GM23338 (cell line): Measurements from ENCODE around the gene SNRPA. TPM values are rescaled to one million over a fixed set of nuclear protein-coding genes. Genes with fewer than 3 reads are reported as not detected.

Experiments
- ATAC-seq: fragments of 200-7000 bp; cut with Tn5 transposase; 3 replicates; pipeline ENCODE4 v1.9.1; 2020
- DNase-seq: peaks from one replicate; pipeline ENCODE4 v3.0.0-alpha.2; 2015; ENCODE audit warnings: low spot score
- H2AFZ ChIP-seq: fragments of 200-600 bp; sonication (generic); 2 replicates; pipeline ENCODE4 v1.8.0; 2016; ENCODE audit warnings: antibody characterized with exemption, mild to moderate bottlenecking, moderate library complexity
- H3F3A ChIP-seq: fragments of 200-600 bp; sonication (generic); replicated peaks from 2 replicates; pipeline ENCODE4 v1.8.0; 2017; ENCODE audit warnings: antibody characterized with exemption, mixed run types, low read depth
- H3K27ac ChIP-seq: fragments of 200-600 bp; sonication (generic); 2 replicates; pipeline ENCODE4 v1.6.1; 2016; ENCODE audit warnings: low read depth
- H3K27me3 ChIP-seq: fragments of 200-600 bp; sonication (generic); 2 replicates; pipeline ENCODE4 v1.8.0; 2016; ENCODE audit warnings: mild to moderate bottlenecking, mixed run types, moderate library complexity; ENCODE audit not compliant: insufficient read depth
- H3K36me3 ChIP-seq: fragments of 200-600 bp; sonication (generic); 2 replicates; pipeline ENCODE4 v1.8.0; 2016; ENCODE audit warnings: mild to moderate bottlenecking; ENCODE audit not compliant: insufficient read depth
- H3K4me1 ChIP-seq: fragments of 200-600 bp; sonication (generic); 2 replicates; pipeline ENCODE4 v1.8.0; 2016; ENCODE audit warnings: mild to moderate bottlenecking, moderate library complexity; ENCODE audit not compliant: insufficient read depth
- H3K4me2 ChIP-seq: fragments of 200-600 bp; sonication (generic); 2 replicates; pipeline ENCODE4 v1.7.1; 2017; ENCODE audit warnings: mixed run types
- H3K4me3 ChIP-seq: fragments of 200-600 bp; sonication (generic); 2 replicates; pipeline ENCODE4 v1.6.1; 2016; ENCODE audit warnings: mixed run types
- H3K79me2 ChIP-seq: fragments of 200-600 bp; sonication (generic); replicated peaks from 2 replicates; pipeline ENCODE4 v1.8.0; 2017; ENCODE audit warnings: mild to moderate bottlenecking; ENCODE audit not compliant: insufficient read depth
- H3K9me2 ChIP-seq: fragments of 200-600 bp; sonication (generic); 2 replicates; pipeline ENCODE4 v1.8.0; 2017; ENCODE audit not compliant: insufficient read depth
- H4K20me1 ChIP-seq: fragments of 200-600 bp; sonication (generic); replicated peaks from 2 replicates; pipeline ENCODE4 v1.8.0; 2017; ENCODE audit warnings: mild to moderate bottlenecking; ENCODE audit not compliant: insufficient read depth
- H3K27ac Mint-ChIP-seq: 2 replicates; pipeline ENCODE4 v1.8.0; 2020; ENCODE audit warnings: inconsistent platforms, mild to moderate bottlenecking, moderate library complexity, mixed read lengths
- H3K27me3 Mint-ChIP-seq: 3 replicates; pipeline ENCODE4 v1.8.0; 2022; ENCODE audit warnings: low read depth, mild to moderate bottlenecking, moderate library complexity, mixed read lengths, inconsistent platforms; ENCODE audit not compliant: insufficient read depth, poor library complexity
- H3K36me3 Mint-ChIP-seq: 3 replicates; pipeline ENCODE4 v1.8.0; 2021; ENCODE audit warnings: low read depth, mild to moderate bottlenecking, inconsistent platforms, moderate library complexity, mixed read lengths
- H3K4me1 Mint-ChIP-seq: 3 replicates; pipeline ENCODE4 v1.8.0; 2020; ENCODE audit warnings: mild to moderate bottlenecking, inconsistent platforms, mixed read lengths
- H3K4me3 Mint-ChIP-seq: 3 replicates; pipeline ENCODE4 v1.8.0; 2021; ENCODE audit warnings: moderate library complexity, mild to moderate bottlenecking, inconsistent platforms, mixed read lengths
- H3K9me3 Mint-ChIP-seq: 3 replicates; pipeline ENCODE4 v1.8.0; 2020; ENCODE audit warnings: moderate library complexity, mild to moderate bottlenecking, inconsistent platforms, mixed read lengths
- CREB1 ChIP-seq: fragments of 250-450 bp; sonication (Bioruptor Pico); IDR thresholded peaks from 2 replicates; pipeline ENCODE4 v1.5.0; 2020; ENCODE audit warnings: low read depth, mild to moderate bottlenecking, moderate library complexity
- CTCF ChIP-seq, 2 experiments: fragments of 200-600 bp in 1 of 2; sonication (generic) in 1 of 2; conservative IDR thresholded peaks; 2 replicates each; pipeline versions ENCODE4 v1.5.1 to v1.6.1; 2016 to 2017; ENCODE audit warnings: antibody characterized with exemption in 2 of 2, low read depth in 2 of 2, mild to moderate bottlenecking in 2 of 2, moderate library complexity in 1 of 2
- EZH2 ChIP-seq: fragments of 200-600 bp; sonication (generic); IDR thresholded peaks from one replicate; pipeline ENCODE4 v1.8.0; 2017; ENCODE audit warnings: antibody characterized with exemption, mild to moderate bottlenecking, low read depth; ENCODE audit not compliant: unreplicated experiment
- EZH2phosphoT487 ChIP-seq: fragments of 200-600 bp; sonication (generic); IDR thresholded peaks from one replicate; pipeline ENCODE4 v1.8.1; 2018; ENCODE audit warnings: antibody characterized with exemption; ENCODE audit not compliant: unreplicated experiment
- JUNB ChIP-seq: IDR thresholded peaks from one replicate; pipeline ENCODE4 v1.6.1; 2016; ENCODE audit warnings: antibody characterized with exemption; ENCODE audit not compliant: unreplicated experiment
- NANOG ChIP-seq: IDR thresholded peaks from 2 replicates; pipeline ENCODE4 v1.6.1; 2016; ENCODE audit warnings: antibody characterized with exemption, borderline replicate concordance
- POLR2AphosphoS5 ChIP-seq: IDR thresholded peaks from 2 replicates; pipeline ENCODE4 v1.6.1; 2016; ENCODE audit warnings: antibody characterized with exemption, low read depth
- STAT1 ChIP-seq: IDR thresholded peaks from one replicate; pipeline ENCODE4 v1.6.1; 2016; ENCODE audit warnings: antibody characterized with exemption; ENCODE audit not compliant: unreplicated experiment
- ZNF114 ChIP-seq: fragments of 250-450 bp; sonication (Bioruptor Pico); IDR thresholded peaks from 2 replicates; pipeline ENCODE4 v1.5.0; 2020; ENCODE audit warnings: mild to moderate bottlenecking, moderate library complexity
- ZNF331 ChIP-seq: fragments of 250-450 bp; sonication (Bioruptor Pico); IDR thresholded peaks from 2 replicates; pipeline ENCODE4 v1.5.0; 2020; ENCODE audit warnings: low read depth, mild to moderate bottlenecking, moderate library complexity
- polyA plus RNA-seq: library from polyadenylated mRNA; unstranded; fragments of >200 nt; fragmentation: Nextera tagmentation; extraction: Ambion mirVana; gene quantifications from 2 replicates; pipeline ENCODE4 v1.2.1, GENCODE V29; 2016
- total RNA-seq: library from RNA; depleted of rRNA; stranded (reverse); fragments of >200 nt; shearing (Covaris generic); gene quantifications from 2 replicates; pipeline ENCODE4 v1.2.3, GENCODE V29; 2014
- TF ChIP-seq, protein P1 (sequence below): IDR thresholded peaks from 2 replicates; pipeline ENCODE4 v1.6.1; 2016; ENCODE audit warnings: antibody characterized with exemption

Gene SNRPA
- total and polyA plus RNA-seq, 2 experiments from 2014 or later = 295 to 326 TPM

- no peak for TF ChIP-seq ZNF114 (CRISPR knock-in tag)
- no peak for TF ChIP-seq JUNB
- TF ChIP-seq EZH2 = no peak
- TF ChIP-seq CREB1 = no peak
- TF ChIP-seq, protein P1, sequence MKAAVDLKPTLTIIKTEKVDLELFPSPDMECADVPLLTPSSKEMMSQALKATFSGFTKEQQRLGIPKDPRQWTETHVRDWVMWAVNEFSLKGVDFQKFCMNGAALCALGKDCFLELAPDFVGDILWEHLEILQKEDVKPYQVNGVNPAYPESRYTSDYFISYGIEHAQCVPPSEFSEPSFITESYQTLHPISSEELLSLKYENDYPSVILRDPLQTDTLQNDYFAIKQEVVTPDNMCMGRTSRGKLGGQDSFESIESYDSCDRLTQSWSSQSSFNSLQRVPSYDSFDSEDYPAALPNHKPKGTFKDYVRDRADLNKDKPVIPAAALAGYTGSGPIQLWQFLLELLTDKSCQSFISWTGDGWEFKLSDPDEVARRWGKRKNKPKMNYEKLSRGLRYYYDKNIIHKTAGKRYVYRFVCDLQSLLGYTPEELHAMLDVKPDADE = no peak
- no peak for TF ChIP-seq STAT1
- no peak for TF ChIP-seq POLR2AphosphoS5
Observed at GRCh38 chr19:40713939-40714338, 37.1 kb upstream of the SNRPA start (continued).

GRCh38 chr19:40714441-40715299 lies 36.3 kb upstream of the SNRPA start:
- Histone ChIP-seq H4K20me1 (peaks cover 3% of the 10 kb centered on the region; the same call in 1 of the 2 replicates), H3K9me2 (no peaks in the 10 kb centered on the region), H2AFZ (peak overlapping the region; percentile 89), H3K4me3 (peak overlapping the region; percentile 99), H3K4me1 (peaks cover 21% of the 10 kb centered on the region), H3K4me2 (peak overlapping the region; percentile 95), H3K36me3 (peaks cover 11% of the 10 kb centered on the region; the same call in 1 of the 2 replicates), H3K27me3 (no peaks in the 10 kb centered on the region), H3K27ac (peak overlapping the region; percentile 98), H3F3A (peaks cover 15% of the 10 kb centered on the region; the same call in 1 of the 2 replicates), H3K79me2 (peaks cover 26% of the 10 kb centered on the region)
- Mint-ChIP-seq H3K27ac (peak overlapping the region; percentile 96), H3K9me3 (no peaks in the 10 kb centered on the region), H3K27me3 (peaks cover 10% of the 10 kb centered on the region), H3K4me3 (peak overlapping the region; percentile 93), H3K36me3 (peaks cover 28% of the 10 kb centered on the region), H3K4me1 (peaks cover 17% of the 10 kb centered on the region)
- TF ChIP-seq EZH2phosphoT487 (no peak), JUNB (no peak), ZNF114 (CRISPR knock-in tag) (no peak), EZH2 (no peak), NANOG (no peak), ZNF331 (no peak), POLR2AphosphoS5 (peak; percentile 45; the same call in 1 of the 2 replicates)
- ATAC-seq (peak; percentile 77), DNase-seq (peak; percentile 98)

GRCh38 chr19:40716031-40716481 lies 34.9 kb upstream of the SNRPA start:
- Histone ChIP-seq H3K79me2 (peaks cover 38% of the 10 kb centered on the region), H3K9me2 (no peaks in the 10 kb centered on the region), H3F3A (peaks cover 15% of the 10 kb centered on the region; the same call in 1 of the 2 replicates), H3K4me3 (peak overlapping the region; percentile 99), H3K4me2 (peak overlapping the region; percentile 95), H2AFZ (peak overlapping the region; percentile 82; the same call in 1 of the 2 replicates), H3K36me3 (peaks cover 6% of the 10 kb centered on the region; the same call in 1 of the 2 replicates), H3K27me3 (no peaks in the 10 kb centered on the region), H4K20me1 (peaks cover 8% of the 10 kb centered on the region; the same call in 1 of the 2 replicates), H3K4me1 (peaks cover 22% of the 10 kb centered on the region), H3K27ac (peak overlapping the region; percentile 98)
- H3K27ac Mint-ChIP-seq = peak overlapping the region; percentile 96
- no peaks in the 10 kb centered on the region for H3K9me3 Mint-ChIP-seq
- DNase-seq (no peak), ATAC-seq (no peak)
- H3K27me3 Mint-ChIP-seq = peaks cover 10% of the 10 kb centered on the region
- peak overlapping the region; percentile 93 for H3K4me3 Mint-ChIP-seq
- H3K4me1 Mint-ChIP-seq = peaks cover 25% of the 10 kb centered on the region
- H3K36me3 Mint-ChIP-seq = peaks cover 23% of the 10 kb centered on the region
- TF ChIP-seq POLR2AphosphoS5 = no peak
- TF ChIP-seq STAT1 = no peak
- TF ChIP-seq CREB1 = no peak
- TF ChIP-seq CTCF (conservative IDR thresholded peaks at IDR 0.05; ENCODE audit: low read depth in 2 of 2) = no peak
- no peak for TF ChIP-seq ZNF114 (CRISPR knock-in tag)
- TF ChIP-seq EZH2phosphoT487 = no peak
- no peak for TF ChIP-seq JUNB
